OCI-LY1 (cell line): ENCODE data around the gene DCDC1.

ENCODE experiments used
- H2AFZ ChIP-seq: fragments of 200-600 bp; sonication (generic), shearing (Covaris generic); 2 replicates; pipeline ENCODE4 v1.6.0; 2014; ENCODE audit warnings: antibody characterized with exemption, mild to moderate bottlenecking, low read length
- H3F3A ChIP-seq: fragments of 200-600 bp; sonication (generic), shearing (Covaris generic); 2 replicates; pipeline ENCODE4 v1.6.0; 2014; ENCODE audit warnings: mild to moderate bottlenecking, antibody characterized with exemption, low read length, moderate library complexity; ENCODE audit not compliant: insufficient read depth
- H3K27ac ChIP-seq: fragments of 200-600 bp; sonication (generic); 2 replicates; pipeline ENCODE4 v1.5.1; 2014; ENCODE audit warnings: low read length, mixed run types, mild to moderate bottlenecking, low read depth; ENCODE audit not compliant: poor library complexity, severe bottlenecking
- H3K27me3 ChIP-seq: fragments of 200-600 bp; sonication (generic); 2 replicates; pipeline ENCODE4 v1.6.0; 2014; ENCODE audit warnings: antibody characterized with exemption, mild to moderate bottlenecking, low read length, moderate library complexity; ENCODE audit not compliant: insufficient read depth
- H3K36me3 ChIP-seq: fragments of 200-600 bp; sonication (generic); 2 replicates; pipeline ENCODE4 v1.6.1; 2014; ENCODE audit warnings: mild to moderate bottlenecking, antibody characterized with exemption, low read length, moderate library complexity, mixed read lengths; ENCODE audit not compliant: insufficient read depth
- H3K4me1 ChIP-seq: fragments of 200-600 bp; sonication (generic); 2 replicates; pipeline ENCODE4 v1.5.1; 2014; ENCODE audit warnings: mild to moderate bottlenecking, low read length, moderate library complexity; ENCODE audit not compliant: insufficient read depth, severe bottlenecking
- H3K4me2 ChIP-seq: fragments of 200-600 bp; sonication (generic), shearing (Covaris generic); 2 replicates; pipeline ENCODE4 v1.6.1; 2014; ENCODE audit warnings: low read length
- H3K4me3 ChIP-seq: fragments of 200-600 bp; sonication (generic); 2 replicates; pipeline ENCODE4 v1.5.1; 2014; ENCODE audit warnings: low read length, low read depth, mild to moderate bottlenecking, mixed read lengths; ENCODE audit not compliant: poor library complexity, severe bottlenecking
- H3K79me2 ChIP-seq: fragments of 200-600 bp; shearing (Covaris generic); 2 replicates; pipeline ENCODE4 v1.6.1; 2016; ENCODE audit warnings: mixed run types, low read length, mixed read lengths; ENCODE audit not compliant: insufficient read depth
- H3K9ac ChIP-seq: fragments of 200-600 bp; sonication (generic), shearing (Covaris generic); 2 replicates; pipeline ENCODE4 v1.6.1; 2014; ENCODE audit warnings: mild to moderate bottlenecking, low read length, mixed read lengths
- H3K9me2 ChIP-seq: fragments of 200-600 bp; sonication (generic), shearing (Covaris generic); 2 replicates; pipeline ENCODE4 v1.6.1; 2014; ENCODE audit warnings: low read depth, mild to moderate bottlenecking, low read length, mixed read lengths
- H3K9me3 ChIP-seq: fragments of 200-600 bp; shearing (Covaris generic); 2 replicates; pipeline ENCODE4 v1.6.1; 2014; ENCODE audit warnings: low read length, mixed read lengths
- H4K20me1 ChIP-seq: fragments of 200-600 bp; sonication (generic), shearing (Covaris generic); 2 replicates; pipeline ENCODE4 v1.6.0; 2016; ENCODE audit warnings: mild to moderate bottlenecking, low read length; ENCODE audit not compliant: insufficient read depth
- CTCF ChIP-seq: fragments of 200-600 bp; sonication (generic), shearing (Covaris generic); IDR thresholded peaks from 2 replicates; pipeline ENCODE4 v1.5.1; 2017; ENCODE audit warnings: mild to moderate bottlenecking, antibody characterized with exemption, low read length, moderate library complexity, mixed read lengths
- EZH2 ChIP-seq: fragments of 200-600 bp; sonication (generic), shearing (Covaris generic); IDR thresholded peaks from 2 replicates; pipeline ENCODE4 v1.8.0; 2017; ENCODE audit warnings: borderline replicate concordance, mixed run types, mild to moderate bottlenecking, antibody characterized with exemption, low read length, moderate library complexity, mixed read lengths

DCDC1 gene

GRCh38 chr11:31019786-31020185 is 349.8 kb downstream of the DCDC1 start:
- no peaks in the 10 kb centered on the region for H3K4me1 ChIP-seq
- no peaks in the 10 kb centered on the region for H3K9me2 ChIP-seq
- H3K4me2 ChIP-seq: no peak overlapping the region
- H3K27me3 ChIP-seq: no peaks in the 10 kb centered on the region
- H3K79me2 ChIP-seq: no peaks in the 10 kb centered on the region
- H3K4me3 ChIP-seq: no peak overlapping the region
- no peaks in the 10 kb centered on the region for H3K9me3 ChIP-seq
- no peak overlapping the region for H2AFZ ChIP-seq
- no peaks in the 10 kb centered on the region for H3K36me3 ChIP-seq
- H3K9ac ChIP-seq: no peak overlapping the region
- H3K27ac ChIP-seq: no peak overlapping the region
- TF ChIP-seq CTCF: no peak
- TF ChIP-seq EZH2: no peak
- no peaks in the 10 kb centered on the region for H3F3A ChIP-seq
- no peaks in the 10 kb centered on the region for H4K20me1 ChIP-seq

- Histone ChIP-seq H3K9ac (no peak overlapping the region), H3K9me3 (no peaks in the 10 kb centered on the region), H3K79me2 (no peaks in the 10 kb centered on the region), H3K27me3 (no peaks in the 10 kb centered on the region), H3K36me3 (no peaks in the 10 kb centered on the region), H3K4me3 (no peak overlapping the region), H4K20me1 (no peaks in the 10 kb centered on the region), H2AFZ (no peak overlapping the region), H3K4me2 (no peak overlapping the region), H3K4me1 (no peaks in the 10 kb centered on the region), H3F3A (no peaks in the 10 kb centered on the region), H3K9me2 (no peaks in the 10 kb centered on the region), H3K27ac (no peak overlapping the region)
- TF ChIP-seq CTCF (no peak), EZH2 (no peak)
Observed at GRCh38 chr11:31005202-31005601, 364.3 kb downstream of the DCDC1 start.

GRCh38 chr11:31001427-31001826 is 368.1 kb downstream of the DCDC1 start:
- H3K79me2 ChIP-seq: no peaks in the 10 kb centered on the region
- no peak overlapping the region for H3K9ac ChIP-seq
- no peaks in the 10 kb centered on the region for H4K20me1 ChIP-seq
- no peaks in the 10 kb centered on the region for H3K9me2 ChIP-seq
- H2AFZ ChIP-seq: no peak overlapping the region
- no peak overlapping the region for H3K4me3 ChIP-seq
- no peak overlapping the region for H3K27ac ChIP-seq
- no peaks in the 10 kb centered on the region for H3K27me3 ChIP-seq
- no peaks in the 10 kb centered on the region for H3K9me3 ChIP-seq
- H3K36me3 ChIP-seq: no peaks in the 10 kb centered on the region
- no peaks in the 10 kb centered on the region for H3K4me1 ChIP-seq
- no peak for TF ChIP-seq CTCF
- TF ChIP-seq EZH2: no peak
- no peak overlapping the region for H3K4me2 ChIP-seq
- no peaks in the 10 kb centered on the region for H3F3A ChIP-seq
